Measurements from ENCODE around the gene PTPRM.

Gene PTPRM

GRCh38 chr18:8365006-8365405, 797.9 kb downstream of the PTPRM start:
- no peak for DNase-seq (ENCODE audit: low read depth)

- DNase-seq (ENCODE audit: low read depth): no peak
These were observed 798.4 kb downstream of the PTPRM start for GRCh38 chr18:8365528-8365927.

GRCh38 chr18:8366070-8366469, 799.0 kb downstream of the PTPRM start:
- no peak for DNase-seq (ENCODE audit: low read depth)

GRCh38 chr18:8366656-8367055, 799.5 kb downstream of the PTPRM start:
- no peak for DNase-seq (ENCODE audit: low read depth)

GRCh38 chr18:8367217-8367988, 800.3 kb downstream of the PTPRM start:
- no peak for DNase-seq (ENCODE audit: low read depth)

GRCh38 chr18:8368512-8369217, 801.5 kb downstream of the PTPRM start:
- no peak for DNase-seq (ENCODE audit: low read depth)

- no peak for DNase-seq (ENCODE audit: low read depth)
These were observed 806.4 kb downstream of the PTPRM start for GRCh38 chr18:8373486-8373885.

- DNase-seq (ENCODE audit: low read depth): no peak
These were observed 807.6 kb downstream of the PTPRM start for GRCh38 chr18:8374676-8375075.

GRCh38 chr18:8375249-8375648, 808.1 kb downstream of the PTPRM start:
- no peak for DNase-seq (ENCODE audit: low read depth)

GRCh38 chr18:8376113-8376512, 809.0 kb downstream of the PTPRM start:
- DNase-seq (ENCODE audit: low read depth): no peak

GRCh38 chr18:8379187-8379941, 812.2 kb downstream of the PTPRM start:
- no peak for DNase-seq (ENCODE audit: low read depth)

GRCh38 chr18:8380006-8380405, 812.9 kb downstream of the PTPRM start:
- DNase-seq (ENCODE audit: low read depth): no peak

- DNase-seq (ENCODE audit: low read depth): no peak
These were observed 813.8 kb downstream of the PTPRM start for GRCh38 chr18:8380926-8381325.

GRCh38 chr18:8381821-8382459, 814.8 kb downstream of the PTPRM start:
- DNase-seq (ENCODE audit: low read depth): no peak

GRCh38 chr18:8385400-8385799, 818.3 kb downstream of the PTPRM start:
- DNase-seq (ENCODE audit: low read depth): no peak

GRCh38 chr18:8386669-8387380, 819.7 kb downstream of the PTPRM start:
- no peak for DNase-seq (ENCODE audit: low read depth)

- DNase-seq (ENCODE audit: low read depth): peak; percentile 48
These were observed 822.5 kb downstream of the PTPRM start for GRCh38 chr18:8389391-8390340.

GRCh38 chr18:8391068-8391467, 824.0 kb downstream of the PTPRM start:
- DNase-seq (ENCODE audit: low read depth): peak; percentile 11

GRCh38 chr18:8396254-8396653, 829.1 kb downstream of the PTPRM start:
- DNase-seq (ENCODE audit: low read depth): no peak

- no peak for DNase-seq (ENCODE audit: low read depth)
These were observed 829.9 kb downstream of the PTPRM start for GRCh38 chr18:8397034-8397433.

GRCh38 chr18:8399138-8399537, 832.0 kb downstream of the PTPRM start:
- DNase-seq (ENCODE audit: low read depth): no peak
